T-cell (primary cell): Measurements from ENCODE around the gene DYNC1I1. TPM values are rescaled to one million over a fixed set of nuclear protein-coding genes. Genes with fewer than 3 reads are reported as not detected.

Source experiments
- ATAC-seq, 4 experiments: fragments of 200-7000 bp in 3 of 4; fragments of 150-1000 bp in 1 of 4; cut with Tn5 transposase; replicated peaks in 1 of 4; 1 replicate in 3 of 4; 2 replicates in 1 of 4; pipeline ENCODE4 v1.10.0; 2021; ENCODE audit warnings: moderate library complexity in 3 of 4, mild to moderate bottlenecking in 2 of 4, moderate number of reproducible peaks in 1 of 4
- CTCF ChIA-PET, 2 donors: fragments of 300-600 bp; sonication (Branson Sonifier 250); formaldehyde crosslinking; loops; one replicate each; lab custom pipeline; 2022; ENCODE audit warnings: antibody characterized with exemption in 2 of 2; lab: Charles Lee
- POLR2A ChIA-PET, 2 donors: fragments of 300-600 bp; sonication (Branson Sonifier 250); formaldehyde crosslinking; loops; one replicate each; lab custom pipeline; 2022; ENCODE audit warnings: antibody characterized with exemption in 2 of 2; lab: Charles Lee
- DNase-seq, 35 experiments: peaks; one replicate each; pipeline versions ENCODE4 v3.0.0 to v3.0.0-alpha.2; 2013 to 2023
- H3K27ac ChIP-seq: one replicate; pipeline ENCODE4 v1.5.1; 2013; ENCODE audit warnings: low read length
- H3K27me3 ChIP-seq, 2 experiments: replicated peaks in 1 of 2; 1 replicate in 1 of 2; 2 replicates in 1 of 2; pipeline versions ENCODE4 v1.6.1 to v1.7.0; 2013; ENCODE audit warnings: low read length in 1 of 2, mixed read lengths in 1 of 2; ENCODE audit not compliant: control insufficient read depth in 2 of 2, insufficient read depth in 2 of 2; ENCODE audit errors: extremely low read depth in 1 of 2
- H3K36me3 ChIP-seq, 2 donors: 1 replicate in 1 of 2; 2 replicates in 1 of 2; pipeline versions ENCODE4 v1.6.1 to v1.7.0; 2013; ENCODE audit warnings: low read length in 1 of 2; ENCODE audit not compliant: control insufficient read depth in 2 of 2, insufficient read depth in 1 of 2; ENCODE audit errors: extremely low read depth in 1 of 2
- H3K4me1 ChIP-seq, 2 experiments: 1 replicate in 1 of 2; 2 replicates in 1 of 2; pipeline versions ENCODE4 v1.6.1 to v1.7.0; 2013; ENCODE audit warnings: low read length in 2 of 2, mixed read lengths in 1 of 2; ENCODE audit not compliant: insufficient read depth in 2 of 2, control insufficient read depth in 1 of 2; ENCODE audit errors: extremely low read depth in 1 of 2
- H3K4me3 ChIP-seq, 2 donors: 1 replicate in 1 of 2; 2 replicates in 1 of 2; pipeline versions ENCODE4 v1.5.1 to v1.7.0; 2013; ENCODE audit warnings: mild to moderate bottlenecking in 2 of 2, low read length in 1 of 2, moderate library complexity in 1 of 2; ENCODE audit not compliant: control insufficient read depth in 1 of 2; ENCODE audit errors: extremely low read depth in 1 of 2
- H3K9me3 ChIP-seq: 2 replicates; pipeline ENCODE4 v1.7.0; 2013
- H3K27ac Mint-ChIP-seq, 2 donors: one replicate each; pipeline ENCODE4 v1.8.0; 2020 to 2021; ENCODE audit warnings: mild to moderate bottlenecking in 2 of 2, mixed read lengths in 2 of 2
- H3K27me3 Mint-ChIP-seq, 2 donors: one replicate each; pipeline ENCODE4 v1.8.0; 2021 to 2022; ENCODE audit warnings: mixed read lengths in 2 of 2
- H3K36me3 Mint-ChIP-seq: one replicate; pipeline ENCODE4 v1.8.0; 2021; ENCODE audit warnings: mixed read lengths
- H3K4me1 Mint-ChIP-seq, 3 donors: one replicate each; pipeline ENCODE4 v1.8.0; 2020 to 2022; ENCODE audit warnings: mixed read lengths in 3 of 3, mild to moderate bottlenecking in 1 of 3
- H3K4me3 Mint-ChIP-seq, 3 donors: one replicate each; pipeline ENCODE4 v1.8.0; 2020 to 2022; ENCODE audit warnings: mild to moderate bottlenecking in 3 of 3, mixed read lengths in 3 of 3, moderate library complexity in 3 of 3
- H3K9me3 Mint-ChIP-seq, 3 donors: one replicate each; pipeline ENCODE4 v1.8.0; 2020 to 2022; ENCODE audit warnings: mixed read lengths in 3 of 3
- WGBS: methylation state at CpG from one replicate; pipeline ENCODE4 v1.1.5; 2013; ENCODE audit warnings: missing lambda C conversion rate; ENCODE audit not compliant: insufficient coverage; 5-methylcytosine and 5-hydroxymethylcytosine counted together
- total RNA-seq, 35 experiments: library from RNA in 6 of 35; stranded (reverse) in 6 of 35; fragments of 120-200 nt in 1 of 35; gene quantifications; one replicate each; pipeline versions ENCODE4 v1.2.1 to v1.2.4 and lab custom pipeline; 2013 to 2026

The DYNC1I1 gene
- total RNA-seq, 5 donors from 2014 or later (not counting 1 experiment from before 2014, with no cell fraction given), result 0.16 TPM; not detected in 4

- Histone ChIP-seq H3K27ac (no peak overlapping the region), H3K9me3 (no peaks in the 10 kb centered on the region), H3K36me3 (no peaks in the 10 kb centered on the region), H3K4me3 (no peak overlapping the region), H3K27me3 (peaks cover 0 to 9% of the 10 kb centered on the region in 2 experiments), H3K4me1 (no peaks in the 10 kb centered on the region)
- no peaks in the 10 kb centered on the region for H3K9me3 Mint-ChIP-seq
- no peak overlapping the region for H3K4me3 Mint-ChIP-seq
- no peaks in the 10 kb centered on the region for H3K36me3 Mint-ChIP-seq
- WGBS, result no CpG with 5 or more reads among the region's 3 CpGs
- CTCF ChIA-PET, result no interaction called here
- H3K4me1 Mint-ChIP-seq, result no peaks in the 10 kb centered on the region
- H3K27me3 Mint-ChIP-seq, result peaks cover 17 to 22% of the 10 kb centered on the region in 2 donors
- ATAC-seq (no peak), DNase-seq (no peak)
- no peak overlapping the region for H3K27ac Mint-ChIP-seq
- POLR2A ChIA-PET, result interaction anchor here in 1 of 2 donors (0.7 kb wide), 1 partner anchor 20 kb away, joined by 3 read pairs; no protein-coding TSS in a partner anchor
Observed at GRCh38 chr7:96089511-96089910, 317.2 kb downstream of the DYNC1I1 start.

DNA sequence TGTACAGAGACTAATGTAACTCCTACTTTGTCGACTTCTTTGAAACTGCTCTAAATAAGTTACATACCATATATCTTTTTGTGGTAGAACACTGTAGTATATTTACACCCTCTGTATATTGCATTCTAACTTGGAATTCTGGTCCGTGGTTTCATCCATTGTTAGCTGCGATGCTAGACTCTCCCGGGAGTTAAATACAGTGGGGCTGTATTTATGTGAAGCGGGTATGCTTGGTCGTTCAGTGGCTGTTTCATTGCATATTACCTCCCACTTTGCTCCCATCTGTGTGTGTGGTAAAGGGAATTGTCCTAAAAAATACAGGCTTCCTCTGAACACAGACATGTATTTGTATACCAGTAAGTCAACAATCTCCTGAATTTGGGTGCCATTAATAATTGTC, 318.4 kb downstream of the DYNC1I1 start:
- no peaks in the 10 kb centered on the region for H3K9me3 Mint-ChIP-seq
- Histone ChIP-seq H3K27ac (no peak overlapping the region), H3K4me1 (no peaks in the 10 kb centered on the region), H3K9me3 (no peaks in the 10 kb centered on the region), H3K36me3 (no peaks in the 10 kb centered on the region), H3K4me3 (no peak overlapping the region), H3K27me3 (peaks cover 0 to 9% of the 10 kb centered on the region in 2 experiments)
- DNase-seq, result no peak
- no peak overlapping the region for H3K4me3 Mint-ChIP-seq
- H3K27ac Mint-ChIP-seq, result no peak overlapping the region
- H3K36me3 Mint-ChIP-seq, result no peaks in the 10 kb centered on the region
- no peaks in the 10 kb centered on the region for H3K4me1 Mint-ChIP-seq
- ChIA-PET POLR2A (no interaction called here), CTCF (no interaction called here)
- peaks cover 20 to 22% of the 10 kb centered on the region in 2 donors for H3K27me3 Mint-ChIP-seq
- no peak for ATAC-seq
- no CpG with 5 or more reads among the region's 6 CpGs for WGBS

- Mint-ChIP-seq H3K36me3 (no peaks in the 10 kb centered on the region), H3K9me3 (no peaks in the 10 kb centered on the region), H3K4me3 (no peak overlapping the region), H3K27me3 (peaks cover 20 to 22% of the 10 kb centered on the region in 2 donors), H3K4me1 (no peaks in the 10 kb centered on the region), H3K27ac (no peak overlapping the region)
- Histone ChIP-seq H3K9me3 (no peaks in the 10 kb centered on the region), H3K27me3 (peaks cover 0 to 7% of the 10 kb centered on the region in 2 experiments), H3K4me1 (no peaks in the 10 kb centered on the region), H3K27ac (no peak overlapping the region), H3K36me3 (no peaks in the 10 kb centered on the region), H3K4me3 (no peak overlapping the region)
- WGBS, result 20% methylated on average over 1 of the region's 1 CpG
- DNase-seq, result no peak
- no peak for ATAC-seq
- POLR2A ChIA-PET, result no interaction called here
- CTCF ChIA-PET, result interaction anchor here in 1 of 2 donors (0.6 kb wide), 1 partner anchor 41 kb away, joined by 5 read pairs; no protein-coding TSS in a partner anchor
Observed at GRCh38 chr7:96093435-96093834, 321.1 kb downstream of the DYNC1I1 start.

- WGBS, result 75% methylated on average over 1 of the region's 2 CpGs
- Histone ChIP-seq H3K27ac (no peak overlapping the region), H3K36me3 (no peaks in the 10 kb centered on the region), H3K4me1 (no peaks in the 10 kb centered on the region), H3K27me3 (peaks cover 0 to under 1% of the 10 kb centered on the region in 2 experiments), H3K4me3 (no peak overlapping the region), H3K9me3 (no peaks in the 10 kb centered on the region)
- Mint-ChIP-seq H3K4me3 (no peak overlapping the region), H3K36me3 (no peaks in the 10 kb centered on the region), H3K27ac (no peak overlapping the region), H3K27me3 (peaks cover 7 to 12% of the 10 kb centered on the region in 2 donors), H3K9me3 (peaks cover 0 to 6% (median 0%) of the 10 kb centered on the region in 3 donors), H3K4me1 (no peaks in the 10 kb centered on the region)
- ATAC-seq, result no peak
- ChIA-PET CTCF (no interaction called here), POLR2A (no interaction called here)
- no peak for DNase-seq
Observed at GRCh38 chr7:96097835-96098234, 325.5 kb downstream of the DYNC1I1 start.

- Mint-ChIP-seq H3K27ac (no peak overlapping the region), H3K4me1 (no peaks in the 10 kb centered on the region), H3K27me3 (peaks cover 6 to 7% of the 10 kb centered on the region in 2 donors), H3K36me3 (no peaks in the 10 kb centered on the region), H3K4me3 (no peak overlapping the region), H3K9me3 (peaks cover 0 to 6% (median 0%) of the 10 kb centered on the region in 3 donors)
- no peak overlapping the region for H3K27ac ChIP-seq
- no peak for ATAC-seq
- H3K36me3 ChIP-seq, result no peaks in the 10 kb centered on the region
- H3K27me3 ChIP-seq, result no peaks in the 10 kb centered on the region
- no peaks in the 10 kb centered on the region for H3K4me1 ChIP-seq
- 88% methylated on average over 1 of the region's 1 CpG for WGBS
- ChIA-PET CTCF (no interaction called here), POLR2A (no interaction called here)
- H3K9me3 ChIP-seq, result no peaks in the 10 kb centered on the region
- DNase-seq, result no peak
- H3K4me3 ChIP-seq, result no peak overlapping the region
Observed at GRCh38 chr7:96100737-96101136, 328.4 kb downstream of the DYNC1I1 start.

- no peak overlapping the region for H3K27ac Mint-ChIP-seq
- H3K4me1 Mint-ChIP-seq, result no peaks in the 10 kb centered on the region
- Histone ChIP-seq H3K4me3 (no peak overlapping the region), H3K9me3 (no peaks in the 10 kb centered on the region), H3K36me3 (no peaks in the 10 kb centered on the region), H3K4me1 (no peaks in the 10 kb centered on the region), H3K27me3 (no peaks in the 10 kb centered on the region), H3K27ac (no peak overlapping the region)
- ChIA-PET POLR2A (no interaction called here), CTCF (interaction anchor here in 1 of 2 donors (1.0 kb wide), 1 partner anchor 15 kb away, joined by 3 read pairs; no protein-coding TSS in a partner anchor)
- DNase-seq (no peak), ATAC-seq (no peak)
- H3K36me3 Mint-ChIP-seq, result no peaks in the 10 kb centered on the region
- H3K9me3 Mint-ChIP-seq, result peaks cover 0 to 6% (median 0%) of the 10 kb centered on the region in 3 donors
- no peak overlapping the region for H3K4me3 Mint-ChIP-seq
- H3K27me3 Mint-ChIP-seq, result peaks cover 6 to 7% of the 10 kb centered on the region in 2 donors
Observed at GRCh38 chr7:96102096-96102811, 329.9 kb downstream of the DYNC1I1 start.
